Stimulated activated CD4-positive, alpha-beta T cell treated with anti-CD3 and anti-CD28 coated beads, Interleukin-2, amount 100 ng/mL, for 24 hours (primary cell): ENCODE data around the gene GVQW3.

ENCODE experiments used
- DNase-seq, 2 donors: peaks; one replicate each; pipeline ENCODE4 v3.0.0-alpha.2; 2020

GVQW3 gene

GRCh38 chr11:76453248-76453647, 72.1 kb downstream of the GVQW3 start:
- DNase-seq = no peak

- no peak for DNase-seq
These were observed 74.2 kb downstream of the GVQW3 start for GRCh38 chr11:76455331-76455730.

DNA sequence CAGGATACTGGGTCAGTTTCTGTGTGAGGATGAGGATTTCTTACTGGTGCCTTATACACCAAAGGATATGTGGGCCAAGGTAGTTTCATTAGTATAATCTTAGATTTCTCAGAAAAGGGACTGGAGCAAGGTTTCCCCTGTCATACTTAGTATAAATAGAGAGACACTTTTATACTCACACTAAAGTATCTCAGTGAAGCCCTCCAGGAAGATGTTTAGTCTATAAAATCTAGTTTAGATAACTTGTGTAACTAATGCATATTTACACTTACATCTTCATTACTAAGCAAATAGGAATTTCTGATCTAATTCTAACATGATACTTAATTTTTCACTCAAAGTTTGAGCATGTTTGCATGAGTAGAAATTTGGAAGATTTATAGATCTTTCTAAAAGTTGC, 74.8 kb downstream of the GVQW3 start:
- no peak for DNase-seq

DNA sequence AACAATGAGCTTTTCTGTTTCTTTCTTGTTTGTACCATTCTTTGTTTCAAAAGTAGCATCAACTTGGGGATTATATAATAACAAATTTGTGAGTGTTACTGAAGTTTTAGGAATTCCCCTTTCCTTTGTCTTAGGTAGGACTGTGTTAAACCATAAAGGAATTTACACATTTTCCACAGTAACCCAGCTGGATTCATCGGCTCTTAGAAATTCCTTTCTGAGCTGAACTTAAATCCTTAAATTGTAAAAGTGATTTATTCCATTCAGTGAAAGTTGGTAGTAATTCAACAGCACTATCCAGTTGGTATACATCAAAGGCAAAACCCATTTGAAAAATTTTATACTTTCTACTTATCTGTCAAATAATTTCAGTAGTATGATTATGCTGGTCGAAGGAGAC, 75.4 kb downstream of the GVQW3 start:
- no peak for DNase-seq
